Thoracic aorta (tissue), 2 donors: Measurements from ENCODE around the gene DPCD. TPM values are rescaled to one million over a fixed set of nuclear protein-coding genes. Genes with fewer than 3 reads are reported as not detected.

Experiments used
- ATAC-seq: fragments of 150-250 bp; one replicate; pipeline ENCODE4 v1.8.0; 2017; ENCODE audit warnings: low read depth; ENCODE audit not compliant: insufficient number of reproducible peaks, low FRiP score
- DNase-seq: peaks from one replicate; pipeline ENCODE4 v3.0.0-alpha.2; 2020; ENCODE audit warnings: low spot score
- H3K27ac ChIP-seq, 2 donors: fragments of 200-600 bp; sonication (generic); 1 replicate in 1 of 2; 2 replicates in 1 of 2; pipeline ENCODE4 v1.5.1; 2016; ENCODE audit warnings: mild to moderate bottlenecking in 2 of 2, moderate library complexity in 2 of 2
- H3K27me3 ChIP-seq: fragments of 200-600 bp; sonication (generic); replicated peaks from 2 replicates; pipeline ENCODE4 v1.6.0; 2016; ENCODE audit warnings: mild to moderate bottlenecking; ENCODE audit not compliant: insufficient read depth
- H3K36me3 ChIP-seq: fragments of 200-600 bp; sonication (generic); one replicate; pipeline ENCODE4 v1.5.1; 2016
- H3K4me1 ChIP-seq, 2 donors: fragments of 200-600 bp; sonication (generic); 1 replicate in 1 of 2; 2 replicates in 1 of 2; pipeline versions ENCODE4 v1.5.1 to v1.6.0; 2016; ENCODE audit warnings: low read depth in 2 of 2, mild to moderate bottlenecking in 1 of 2; ENCODE audit not compliant: control insufficient read depth in 1 of 2
- H3K4me3 ChIP-seq: fragments of 200-600 bp; sonication (generic); 2 replicates; pipeline ENCODE4 v1.5.1; 2016; ENCODE audit warnings: mild to moderate bottlenecking
- H3K9me3 ChIP-seq: fragments of 200-600 bp; sonication (generic); 2 replicates; pipeline ENCODE4 v1.5.1; 2016
- total RNA-seq, 2 donors: library from RNA; depleted of rRNA; stranded (reverse); fragments of >200 nt; gene quantifications; one replicate each; pipeline versions ENCODE4 v1.1.0 to v1.2.3, GENCODE V29; 2016
- TF ChIP-seq, protein P1 (sequence below): fragments of 200-600 bp; sonication (generic); IDR thresholded peaks from one replicate; pipeline ENCODE4 v1.5.1; 2019; ENCODE audit warnings: antibody characterized with exemption

The DPCD gene
- total RNA-seq, 2 donors from 2014 or later: 12.6 to 22.9 TPM

DNA sequence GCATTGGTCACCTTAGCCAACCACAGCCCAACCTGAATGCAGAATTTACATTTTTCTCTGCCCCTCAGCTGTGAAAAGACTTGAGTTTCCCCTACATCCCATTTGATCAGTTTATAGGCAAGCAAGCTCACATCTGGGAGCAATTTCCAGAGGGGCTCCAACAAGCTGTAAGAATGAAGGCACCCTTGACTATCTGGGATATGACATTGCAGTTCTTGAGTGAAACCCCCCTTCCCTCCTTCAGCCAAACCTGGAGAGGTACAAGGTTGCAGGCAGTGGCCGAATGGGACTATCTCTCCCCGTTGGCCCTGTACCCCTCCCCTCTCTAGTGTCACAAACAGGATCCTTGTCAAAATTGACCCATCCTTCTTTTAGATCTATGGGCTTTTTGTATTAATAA, 30.6 kb upstream of the DPCD start:
- TF ChIP-seq, protein P1, sequence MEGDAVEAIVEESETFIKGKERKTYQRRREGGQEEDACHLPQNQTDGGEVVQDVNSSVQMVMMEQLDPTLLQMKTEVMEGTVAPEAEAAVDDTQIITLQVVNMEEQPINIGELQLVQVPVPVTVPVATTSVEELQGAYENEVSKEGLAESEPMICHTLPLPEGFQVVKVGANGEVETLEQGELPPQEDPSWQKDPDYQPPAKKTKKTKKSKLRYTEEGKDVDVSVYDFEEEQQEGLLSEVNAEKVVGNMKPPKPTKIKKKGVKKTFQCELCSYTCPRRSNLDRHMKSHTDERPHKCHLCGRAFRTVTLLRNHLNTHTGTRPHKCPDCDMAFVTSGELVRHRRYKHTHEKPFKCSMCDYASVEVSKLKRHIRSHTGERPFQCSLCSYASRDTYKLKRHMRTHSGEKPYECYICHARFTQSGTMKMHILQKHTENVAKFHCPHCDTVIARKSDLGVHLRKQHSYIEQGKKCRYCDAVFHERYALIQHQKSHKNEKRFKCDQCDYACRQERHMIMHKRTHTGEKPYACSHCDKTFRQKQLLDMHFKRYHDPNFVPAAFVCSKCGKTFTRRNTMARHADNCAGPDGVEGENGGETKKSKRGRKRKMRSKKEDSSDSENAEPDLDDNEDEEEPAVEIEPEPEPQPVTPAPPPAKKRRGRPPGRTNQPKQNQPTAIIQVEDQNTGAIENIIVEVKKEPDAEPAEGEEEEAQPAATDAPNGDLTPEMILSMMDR: no peak
- H3K4me3 ChIP-seq: no peak overlapping the region
- no peaks in the 10 kb centered on the region for H3K9me3 ChIP-seq
- DNase-seq (no peak), ATAC-seq (no peak)
- no peak overlapping the region for H3K27ac ChIP-seq
- H3K27me3 ChIP-seq: no peaks in the 10 kb centered on the region
- H3K4me1 ChIP-seq: no peaks in the 10 kb centered on the region
- peaks cover 12% of the 10 kb centered on the region for H3K36me3 ChIP-seq

GRCh38 chr10:101558204-101558603, 29.9 kb upstream of the DPCD start:
- ATAC-seq (no peak), DNase-seq (no peak)
- TF ChIP-seq, protein P1: no peak
- Histone ChIP-seq H3K27ac (no peak overlapping the region), H3K36me3 (peaks cover 8% of the 10 kb centered on the region), H3K4me3 (no peak overlapping the region), H3K27me3 (no peaks in the 10 kb centered on the region), H3K9me3 (no peaks in the 10 kb centered on the region), H3K4me1 (no peaks in the 10 kb centered on the region)

DNA sequence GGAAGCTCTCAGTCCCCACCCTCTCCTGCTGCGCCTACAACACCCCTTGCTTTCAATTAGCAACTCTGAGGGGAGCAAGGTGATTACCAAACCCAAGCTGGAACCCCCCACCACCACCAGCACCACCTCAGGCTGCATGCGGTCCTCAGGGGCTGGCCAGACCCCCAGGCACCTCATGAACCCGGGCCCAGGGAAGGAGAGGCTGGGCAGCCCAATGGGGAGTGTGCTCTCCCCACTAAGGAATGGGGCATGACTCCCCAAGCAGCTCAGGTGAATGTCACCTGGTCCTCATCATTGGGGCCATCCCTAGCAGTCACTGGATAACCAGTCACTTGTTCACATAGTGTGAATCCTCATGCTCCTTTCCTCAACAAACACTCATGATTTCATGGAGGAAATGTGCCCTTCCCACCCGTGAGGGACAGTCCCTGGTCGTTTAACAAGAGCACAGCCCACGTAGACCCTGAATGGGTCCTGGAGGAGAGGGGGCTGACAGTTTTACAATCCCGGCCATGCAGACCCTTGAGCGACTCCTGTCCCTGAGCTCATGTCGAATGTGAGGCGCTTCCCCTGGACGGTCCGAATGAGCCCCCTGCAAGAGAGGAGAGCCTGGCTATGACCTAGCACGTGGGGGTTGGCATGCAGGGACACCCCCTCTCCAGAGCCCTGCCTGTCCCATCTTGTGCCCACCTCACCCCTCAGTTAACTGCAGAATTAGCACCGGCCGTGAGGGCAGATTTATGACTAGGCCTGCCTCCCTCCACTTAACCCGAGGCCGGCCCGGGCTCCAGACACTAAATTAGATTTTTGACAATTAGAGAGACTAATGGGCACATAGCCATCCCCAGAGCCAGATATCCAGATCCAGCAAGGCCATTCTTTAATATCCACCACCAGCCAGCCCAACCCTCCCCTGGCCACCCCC, 29.2 kb upstream of the DPCD start:
- TF ChIP-seq, protein P1: no peak
- Histone ChIP-seq H3K27me3 (no peaks in the 10 kb centered on the region), H3K27ac (no peak overlapping the region), H3K4me1 (no peaks in the 10 kb centered on the region), H3K4me3 (no peak overlapping the region), H3K9me3 (no peaks in the 10 kb centered on the region), H3K36me3 (peaks cover 4% of the 10 kb centered on the region)
- ATAC-seq (no peak), DNase-seq (no peak)

GRCh38 chr10:101559596-101560297, 28.4 kb upstream of the DPCD start:
- DNase-seq (no peak), ATAC-seq (no peak)
- Histone ChIP-seq H3K27ac (no peak overlapping the region), H3K36me3 (no peaks in the 10 kb centered on the region), H3K27me3 (peaks cover under 1% of the 10 kb centered on the region), H3K4me3 (no peak overlapping the region), H3K9me3 (no peaks in the 10 kb centered on the region), H3K4me1 (no peaks in the 10 kb centered on the region)
- TF ChIP-seq, protein P1: no peak
